Caki2 (cell line): ENCODE measurements around the gene BSCL2. TPM values are rescaled to one million over a fixed set of nuclear protein-coding genes. Genes with fewer than 3 reads are reported as not detected.
A peak's percentile ranks its signal among the peaks of the same experiment; 100 is the strongest.
"Not testable (repeated sequence)": the region's sequence is repeated elsewhere in the genome, so short reads cannot be mapped to it uniquely, and the experiment has no call there.

ENCODE experiments used
- DNase-seq: peaks from one replicate; pipeline ENCODE4 v3.0.0-alpha.2; 2015; ENCODE audit warnings: low read depth
- in situ Hi-C: cut with HindIII; loops from 2 replicates; pipeline ENCODE4 v1.10.0; 2016; ENCODE audit warnings: low sequenced_read_pairs, low pct_unique_long_range_greater_than_20kb, mixed read lengths
- total RNA-seq: library from RNA; depleted of rRNA; stranded (reverse); fragments of >200 nt; shearing (Covaris generic); gene quantifications from 2 replicates; pipeline ENCODE4 v1.2.3, GENCODE V29; 2014; ENCODE audit warnings: low replicate concordance; rRNA removed

BSCL2 gene
- 37.5 and 55.8 TPM in 2 replicates for total RNA-seq

- no peak for DNase-seq
- in situ Hi-C loops, result no loop called here
Observed at GRCh38 chr11:62707277-62707861, at the start of gene BSCL2, which contains the start of gene GNG3. Gene BSCL2, minus strand, starts transcription at chr11:62707424. Its CDS starts 229 bp downstream, at chr11:62707195. Gene GNG3, plus strand, starts transcription at chr11:62707676. Its CDS starts 620 bp downstream, at chr11:62708296.

GRCh38 chr11:62755086-62755615 lies 47.9 kb upstream of the BSCL2 start:
- no peak for DNase-seq
- in situ Hi-C loops, result no loop called here

- in situ Hi-C loops, result no loop called here
- DNase-seq, result peak; percentile 99
Observed at GRCh38 chr11:62753736-62754603, 46.7 kb upstream of the BSCL2 start, which contains the start of gene ZBTB3. Gene ZBTB3, minus strand, starts transcription at chr11:62754160. Its CDS starts 496 bp downstream, at chr11:62753664.

- DNase-seq, result no peak
- in situ Hi-C loops, result no loop called here
Observed at GRCh38 chr11:62752994-62753735, 45.9 kb upstream of the BSCL2 start.

- DNase-seq, result no peak
- in situ Hi-C loops, result no loop called here
Observed at GRCh38 chr11:62752177-62752785, 45.1 kb upstream of the BSCL2 start.

GRCh38 chr11:62749931-62750330 lies 42.7 kb upstream of the BSCL2 start:
- DNase-seq, in situ Hi-C loops: not testable (repeated sequence)

GRCh38 chr11:62747475-62748160 lies 40.4 kb upstream of the BSCL2 start:
- no peak for DNase-seq

GRCh38 chr11:62737196-62737595 lies 30.0 kb upstream of the BSCL2 start:
- in situ Hi-C loops, result no loop called here

More at GRCh38 chr11:62747475-62748160, 40.4 kb upstream of the BSCL2 start:
- in situ Hi-C loops, result no loop called here

GRCh38 chr11:62732830-62733229 lies 25.6 kb upstream of the BSCL2 start:
- DNase-seq, result peak; percentile 43
- in situ Hi-C loops, result no loop called here

More at GRCh38 chr11:62737196-62737595, 30.0 kb upstream of the BSCL2 start:
- DNase-seq, result no peak

GRCh38 chr11:62730076-62730475 lies 22.9 kb upstream of the BSCL2 start:
- DNase-seq, in situ Hi-C loops: not testable (repeated sequence)

GRCh38 chr11:62728171-62728988 lies 21.2 kb upstream of the BSCL2 start, which contains the start of gene TTC9C:
Gene TTC9C, plus strand, starts transcription at chr11:62728486. Its CDS starts 363 bp downstream, at chr11:62728849.
- in situ Hi-C loops, result no loop called here
- peak; percentile 84 for DNase-seq

GRCh38 chr11:62727872-62728170 lies 20.6 kb upstream of the BSCL2 start:
- in situ Hi-C loops, result no loop called here
- DNase-seq, result peak; percentile 98

GRCh38 chr11:62727165-62727871 lies 20.1 kb upstream of the BSCL2 start, which contains the start of gene HNRNPUL2:
Gene HNRNPUL2, minus strand, starts transcription at chr11:62727457. Its CDS starts 301 bp downstream, at chr11:62727156.
- DNase-seq, result peak; percentile 97
- in situ Hi-C loops, result no loop called here

GRCh38 chr11:62726915-62727164 lies 19.6 kb upstream of the BSCL2 start:
- DNase-seq, result no peak
- in situ Hi-C loops, result no loop called here

GRCh38 chr11:62726156-62726914 lies 19.1 kb upstream of the BSCL2 start:
- DNase-seq, result no peak
- in situ Hi-C loops, result no loop called here

GRCh38 chr11:62725646-62726045 lies 18.4 kb upstream of the BSCL2 start:
- no peak for DNase-seq
- in situ Hi-C loops, result no loop called here
